Skeletal muscle tissue (tissue), 4 donors: ENCODE measurements around the gene ACTL10. TPM values are rescaled to one million over a fixed set of nuclear protein-coding genes. Genes with fewer than 3 reads are reported as not detected.
"Not testable (repeated sequence)": the region's sequence is repeated elsewhere in the genome, so short reads cannot be mapped to it uniquely, and the experiment has no call there.

Experiments used
- H3K27ac ChIP-seq: one replicate; pipeline ENCODE4 v1.7.0; 2013; ENCODE audit warnings: mild to moderate bottlenecking, low read depth, low read length, inconsistent platforms
- H3K27me3 ChIP-seq, 3 donors: one replicate each; pipeline ENCODE4 v1.7.0; 2013; ENCODE audit warnings: low read length in 3 of 3; ENCODE audit not compliant: control insufficient read depth in 3 of 3, insufficient read depth in 3 of 3
- H3K36me3 ChIP-seq, 3 donors: one replicate each; pipeline ENCODE4 v1.7.0; 2013; ENCODE audit warnings: low read length in 3 of 3; ENCODE audit not compliant: control insufficient read depth in 3 of 3, insufficient read depth in 3 of 3
- H3K4me1 ChIP-seq, 3 donors: one replicate each; pipeline ENCODE4 v1.7.0; 2013; ENCODE audit warnings: low read length in 3 of 3, mild to moderate bottlenecking in 3 of 3; ENCODE audit not compliant: control insufficient read depth in 3 of 3, insufficient read depth in 3 of 3
- H3K4me3 ChIP-seq, 3 donors: one replicate each; pipeline ENCODE4 v1.7.0; 2013; ENCODE audit warnings: low read length in 3 of 3
- H3K9ac ChIP-seq, 3 donors: one replicate each; pipeline ENCODE4 v1.7.0; 2013; ENCODE audit warnings: low read length in 3 of 3, mild to moderate bottlenecking in 3 of 3, moderate library complexity in 2 of 3, low read depth in 1 of 3
- H3K9me3 ChIP-seq, 3 donors: one replicate each; pipeline ENCODE4 v1.7.0; 2013; ENCODE audit warnings: low read length in 3 of 3; ENCODE audit not compliant: control insufficient read depth in 3 of 3
- total RNA-seq: library from RNA; depleted of rRNA; stranded (reverse); fragments of >200 nt; gene quantifications from one replicate; pipeline ENCODE4 v1.2.3, GENCODE V29; 2014
- donor health status: Osteomylitis.

Gene ACTL10
- total RNA-seq, 1 donor from 2014 or later: 1.0 TPM

DNA sequence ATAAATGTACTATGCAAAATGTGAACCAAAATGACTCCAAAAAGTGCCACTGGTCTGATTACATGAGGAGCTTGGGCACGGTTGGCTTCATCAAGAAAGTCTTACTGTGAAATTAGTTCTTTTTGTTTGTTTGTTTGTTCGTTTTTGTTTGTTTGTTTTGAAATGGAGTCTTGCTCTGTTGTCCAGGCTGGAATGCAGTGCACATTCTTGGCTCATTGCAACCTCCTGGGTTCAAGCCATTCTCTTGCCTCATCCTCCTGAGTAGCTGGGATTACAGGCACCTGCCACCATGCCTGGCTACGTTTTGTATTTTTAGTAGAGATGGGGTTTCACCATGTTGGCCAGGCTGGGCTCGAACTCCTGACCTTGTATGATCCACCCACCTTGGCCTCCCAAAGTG is 34.8 kb upstream of the ACTL10 start:
- not testable (repeated sequence) for H3K4me1 ChIP-seq, H3K9me3 ChIP-seq, H3K9ac ChIP-seq, H3K27me3 ChIP-seq, H3K27ac ChIP-seq, H3K4me3 ChIP-seq
- H3K36me3 ChIP-seq: peaks cover 20 to 49% (median 38%) of the 10 kb centered on the region in 3 donors

- Histone ChIP-seq H3K27me3 (no peaks in the 10 kb centered on the region), H3K9me3 (no peaks in the 10 kb centered on the region), H3K4me3 (peak overlapping the region in 1 of 3 donors; percentile 22), H3K9ac (peak overlapping the region in 1 of 3 donors; percentile 40), H3K4me1 (peaks cover 0 to 8% (median 2%) of the 10 kb centered on the region in 3 donors), H3K36me3 (peaks cover 25 to 41% (median 40%) of the 10 kb centered on the region in 3 donors), H3K27ac (no peak overlapping the region)
Observed at GRCh38 chr20:33635341-33635740, 31.4 kb upstream of the ACTL10 start.

DNA sequence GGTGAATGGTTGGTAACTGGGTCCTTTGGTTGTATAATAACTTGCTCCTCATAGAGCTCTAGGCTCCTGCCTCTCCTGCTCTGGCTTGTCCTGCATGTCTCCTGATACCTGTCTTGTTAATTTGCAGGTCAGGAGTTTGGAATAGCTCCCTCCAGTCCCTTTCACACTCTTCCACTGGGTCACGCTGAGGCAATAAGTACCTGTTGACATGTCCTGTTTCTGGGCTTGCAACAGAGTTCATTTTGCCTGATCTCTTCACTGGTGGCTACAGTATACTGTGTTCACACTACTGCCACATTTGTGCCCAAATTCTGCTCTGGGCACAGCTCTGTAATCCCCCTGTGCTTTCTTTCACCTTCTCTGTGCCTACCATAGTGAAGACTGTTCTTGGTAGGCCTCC is 30.0 kb upstream of the ACTL10 start:
- peaks cover 26 to 41% (median 41%) of the 10 kb centered on the region in 3 donors for H3K36me3 ChIP-seq
- H3K9ac ChIP-seq: no peak overlapping the region

DNA sequence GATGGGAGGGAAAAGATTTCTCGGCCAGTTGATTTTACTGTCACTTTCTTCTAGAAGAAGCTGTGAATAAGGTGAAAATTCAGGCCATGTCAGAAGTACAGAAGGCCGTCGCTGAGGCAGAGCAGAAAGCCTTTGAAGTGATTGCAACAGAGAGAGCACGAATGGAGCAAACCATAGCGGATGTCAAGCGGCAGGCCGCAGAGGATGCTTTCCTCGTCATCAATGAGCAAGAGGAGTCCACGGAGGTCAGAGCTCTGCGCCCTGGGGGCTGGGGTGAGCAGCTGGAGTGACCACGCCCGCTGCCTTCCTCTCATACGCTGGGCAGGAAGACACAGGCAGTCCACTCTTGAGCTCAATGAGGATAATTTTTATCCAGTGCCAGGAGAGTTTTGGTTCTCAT is 26.5 kb upstream of the ACTL10 start:
- no peaks in the 10 kb centered on the region for H3K9me3 ChIP-seq
- peaks cover 0 to 8% (median 2%) of the 10 kb centered on the region in 3 donors for H3K4me1 ChIP-seq
- no peak overlapping the region for H3K27ac ChIP-seq
- peaks cover 34 to 55% (median 52%) of the 10 kb centered on the region in 3 donors for H3K36me3 ChIP-seq
- no peaks in the 10 kb centered on the region for H3K27me3 ChIP-seq
- no peak overlapping the region for H3K4me3 ChIP-seq
- H3K9ac ChIP-seq: no peak overlapping the region

More for the DNA sequence above, 30.0 kb upstream of the ACTL10 start:
- Histone ChIP-seq H3K9me3 (no peaks in the 10 kb centered on the region), H3K4me3 (no peak overlapping the region), H3K4me1 (peaks cover 0 to 8% (median 2%) of the 10 kb centered on the region in 3 donors), H3K27me3 (no peaks in the 10 kb centered on the region), H3K27ac (no peak overlapping the region)

DNA sequence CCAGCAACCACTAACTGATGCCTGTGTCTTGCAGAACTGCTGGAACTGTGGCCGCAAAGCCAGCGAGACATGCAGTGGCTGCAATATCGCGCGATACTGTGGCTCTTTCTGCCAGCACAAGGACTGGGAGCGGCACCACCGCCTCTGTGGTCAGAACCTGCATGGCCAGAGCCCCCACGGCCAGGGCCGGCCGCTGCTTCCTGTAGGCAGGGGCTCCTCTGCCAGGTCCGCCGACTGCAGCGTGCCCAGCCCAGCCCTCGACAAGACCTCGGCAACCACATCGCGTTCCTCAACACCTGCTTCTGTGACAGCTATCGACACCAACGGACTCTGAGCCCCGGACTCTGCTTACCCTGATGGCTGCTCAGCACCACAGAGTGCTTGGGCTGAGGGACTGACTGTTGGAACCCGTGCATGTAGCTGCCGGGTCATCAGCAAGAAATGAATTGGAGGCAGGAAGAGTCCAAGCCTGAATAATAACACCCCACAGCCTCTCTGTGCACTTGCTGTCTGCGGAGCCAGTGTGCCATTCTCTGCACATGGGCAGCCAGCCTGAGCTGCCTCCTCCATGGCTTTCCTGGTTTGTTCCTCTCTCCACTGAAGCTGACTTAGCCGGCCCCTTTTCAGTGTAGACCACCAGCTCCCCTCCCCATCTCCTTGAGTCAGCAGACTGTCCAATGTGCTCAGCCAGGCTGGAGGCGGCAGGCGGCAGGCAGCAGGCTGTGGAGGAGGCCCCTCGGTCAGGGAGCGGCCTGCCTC is 22.3 kb upstream of the ACTL10 start:
- Histone ChIP-seq H3K27me3 (no peaks in the 10 kb centered on the region), H3K36me3 (peaks cover 30 to 40% (median 39%) of the 10 kb centered on the region in 3 donors), H3K4me1 (peaks cover 18 to 20% (median 18%) of the 10 kb centered on the region in 3 donors), H3K9ac (no peak overlapping the region), H3K27ac (no peak overlapping the region), H3K4me3 (no peak overlapping the region), H3K9me3 (no peaks in the 10 kb centered on the region)

DNA sequence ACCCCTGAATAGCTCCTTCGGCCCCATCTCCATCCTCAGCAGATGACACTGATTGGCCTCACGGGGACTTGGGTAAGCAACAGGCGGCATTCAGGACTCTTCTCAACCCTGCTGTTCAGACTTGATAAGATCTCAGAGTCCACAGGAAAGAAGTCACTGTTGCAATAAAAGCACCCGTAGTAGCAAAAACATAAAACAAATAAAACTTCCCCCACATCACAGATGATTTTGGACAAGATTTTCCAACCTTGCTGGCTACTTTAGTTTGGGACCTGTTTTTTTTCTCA is 21.7 kb upstream of the ACTL10 start:
- H3K4me3 ChIP-seq: no peak overlapping the region
- H3K9ac ChIP-seq: no peak overlapping the region
- no peaks in the 10 kb centered on the region for H3K27me3 ChIP-seq
- peaks cover 27 to 38% (median 34%) of the 10 kb centered on the region in 3 donors for H3K36me3 ChIP-seq
- H3K27ac ChIP-seq: no peak overlapping the region
- H3K4me1 ChIP-seq: peaks cover 19 to 24% (median 20%) of the 10 kb centered on the region in 3 donors
- H3K9me3 ChIP-seq: no peaks in the 10 kb centered on the region

GRCh38 chr20:33645396-33645795 is 21.3 kb upstream of the ACTL10 start:
- H3K4me3 ChIP-seq: no peak overlapping the region
- no peaks in the 10 kb centered on the region for H3K27me3 ChIP-seq
- peaks cover 19 to 25% (median 20%) of the 10 kb centered on the region in 3 donors for H3K4me1 ChIP-seq
- no peak overlapping the region for H3K27ac ChIP-seq
- H3K9ac ChIP-seq: no peak overlapping the region
- no peaks in the 10 kb centered on the region for H3K9me3 ChIP-seq
- H3K36me3 ChIP-seq: peaks cover 23 to 34% (median 30%) of the 10 kb centered on the region in 3 donors

- Histone ChIP-seq H3K9ac (no peak overlapping the region), H3K36me3 (peaks cover 18 to 31% (median 25%) of the 10 kb centered on the region in 3 donors), H3K27ac (no peak overlapping the region), H3K9me3 (no peaks in the 10 kb centered on the region), H3K4me1 (peaks cover 19 to 25% (median 20%) of the 10 kb centered on the region in 3 donors), H3K4me3 (no peak overlapping the region), H3K27me3 (peaks cover 0 to 3% (median 0%) of the 10 kb centered on the region in 3 donors)
Observed at GRCh38 chr20:33646191-33646590, 20.6 kb upstream of the ACTL10 start.

GRCh38 chr20:33646959-33647602 is 19.7 kb upstream of the ACTL10 start:
- not testable (repeated sequence) for H3K9ac ChIP-seq, H3K27me3 ChIP-seq, H3K4me3 ChIP-seq, H3K27ac ChIP-seq, H3K9me3 ChIP-seq
- Histone ChIP-seq H3K4me1 (peaks cover 19 to 25% (median 20%) of the 10 kb centered on the region in 3 donors), H3K36me3 (peaks cover 15 to 23% (median 22%) of the 10 kb centered on the region in 3 donors)
